ENCODE data around the gene CDC25A.
"Not testable (repeated sequence)": the region's sequence is repeated elsewhere in the genome, so short reads cannot be mapped to it uniquely, and the experiment has no call there.

Gene CDC25A

DNA sequence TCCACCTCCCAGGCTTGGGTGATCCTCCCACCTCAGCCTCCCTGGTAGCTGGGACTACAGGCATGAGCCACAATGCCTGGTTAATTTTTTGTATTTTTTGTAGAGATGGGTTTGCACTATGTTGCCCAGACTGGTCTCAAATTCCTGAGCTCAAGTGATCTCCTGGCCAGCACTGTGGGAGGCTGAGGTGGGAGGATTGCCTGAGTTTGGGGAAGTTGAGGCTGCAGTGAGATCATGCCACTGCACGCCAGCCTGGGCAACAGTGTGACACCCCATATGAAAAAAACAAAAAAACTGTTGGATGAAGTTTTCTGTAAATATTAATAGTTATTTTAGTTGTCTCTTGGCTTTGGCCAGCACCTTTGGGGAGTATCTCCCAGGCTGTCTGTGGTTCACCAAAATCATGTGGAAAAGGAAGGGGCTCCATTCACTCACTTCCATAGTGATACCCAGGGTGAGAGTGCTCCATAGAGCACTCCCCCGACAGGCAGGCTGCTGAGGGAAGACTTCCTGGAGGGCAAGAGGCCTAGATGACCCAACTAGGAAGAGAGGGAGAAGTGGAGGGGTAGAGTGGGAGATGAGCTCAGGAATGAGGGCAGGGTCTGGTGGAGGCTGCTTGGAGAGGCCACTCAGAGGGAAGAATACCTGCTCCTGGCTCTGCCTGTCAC, 47.1 kb downstream of the CDC25A start:
- no peak for DNase-seq (ENCODE audit: low spot score)

DNA sequence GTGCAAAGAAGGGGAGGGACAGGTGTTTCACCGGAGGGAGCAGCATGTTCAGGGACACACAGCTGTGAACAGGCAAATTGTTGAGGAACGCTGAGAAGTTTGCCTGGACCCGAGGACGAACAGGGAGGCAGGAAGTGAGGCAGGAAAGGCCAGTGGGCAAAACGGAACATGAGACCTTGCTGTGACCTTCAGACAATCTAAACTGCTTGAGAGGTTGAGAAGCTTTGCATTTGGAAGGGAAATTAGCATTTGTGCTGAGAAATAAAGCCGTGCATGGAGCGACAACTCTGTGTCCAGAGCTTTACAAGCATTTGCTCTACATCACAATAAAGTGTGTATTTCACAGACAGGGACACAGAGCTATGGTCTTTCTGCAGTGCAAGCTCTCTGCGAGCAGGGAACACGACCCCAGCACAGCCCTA, 47.9 kb downstream of the CDC25A start:
- DNase-seq (ENCODE audit: low spot score) = no peak

DNA sequence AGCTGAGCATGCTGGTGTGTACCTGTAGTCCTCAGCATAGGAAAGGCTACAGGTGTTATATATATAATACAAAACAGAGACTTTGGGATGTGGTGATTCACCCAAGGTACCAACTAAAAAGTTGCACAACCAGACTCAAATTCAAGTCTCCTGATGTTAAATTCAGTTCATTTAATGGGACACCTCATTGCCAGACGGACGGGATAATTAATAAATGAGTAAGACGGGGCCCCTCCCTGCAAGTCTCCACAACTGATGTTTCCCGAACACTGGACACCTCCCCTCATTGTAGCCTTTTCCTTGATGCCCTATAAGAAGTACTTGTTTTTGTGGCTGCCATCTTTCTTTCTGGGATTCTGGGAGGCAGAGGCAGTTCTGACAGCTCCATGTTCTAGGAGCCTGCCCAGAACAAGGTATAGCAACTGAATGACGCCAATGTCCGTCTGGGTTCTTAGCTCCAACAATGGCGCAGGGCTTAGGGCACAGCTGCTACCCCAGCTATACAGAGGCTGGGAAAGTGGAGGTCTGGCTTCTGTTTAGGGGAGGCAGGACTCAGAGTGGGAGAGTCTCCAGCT, 50.7 kb downstream of the CDC25A start:
- DNase-seq (ENCODE audit: low spot score) = no peak

DNA sequence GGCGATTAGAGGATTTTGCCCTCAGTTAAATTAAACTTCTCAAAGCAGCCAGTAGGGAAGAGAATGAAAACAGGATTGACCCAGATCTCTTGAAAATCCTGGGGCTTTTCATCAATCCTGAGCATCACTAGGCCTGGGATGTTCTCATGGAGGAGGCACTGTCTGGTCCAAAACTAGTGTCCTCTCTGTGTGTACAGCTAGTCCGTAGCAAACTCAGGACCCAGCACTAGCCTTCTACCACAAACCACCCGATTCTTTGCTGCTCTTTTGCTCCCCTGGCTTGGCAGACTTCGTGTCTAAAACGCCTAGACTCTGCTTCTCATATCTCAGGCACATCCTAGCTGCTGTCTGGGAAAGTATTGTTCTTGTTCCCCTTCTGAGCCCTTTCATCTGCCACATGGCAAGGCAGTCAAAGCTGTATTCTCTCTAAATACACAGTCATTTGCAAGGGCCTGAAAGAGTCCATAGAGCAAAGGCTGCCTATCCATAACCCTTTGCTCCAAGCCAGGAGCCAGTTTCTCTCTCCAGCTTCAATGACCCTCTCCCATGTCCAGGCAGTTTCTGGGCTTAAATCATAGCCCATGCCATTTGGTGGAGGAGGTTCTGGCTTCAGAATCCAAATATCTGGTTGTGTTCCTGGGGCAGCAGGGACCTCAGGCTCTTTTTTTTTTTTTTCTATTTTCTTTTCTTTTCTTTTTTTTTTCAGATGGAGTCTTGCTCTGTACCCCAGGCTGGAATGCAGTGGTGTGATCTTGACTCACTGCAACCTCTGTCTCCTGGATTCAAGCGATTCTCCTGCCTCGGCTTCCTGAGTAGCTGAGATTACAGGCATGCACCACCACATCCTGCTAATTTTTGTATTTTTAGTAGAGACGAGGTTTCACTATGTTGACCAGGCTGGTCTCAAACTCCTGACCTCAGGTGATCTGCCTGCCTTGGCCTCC, 52.4 kb downstream of the CDC25A start:
- DNase-seq (ENCODE audit: low spot score) = no peak

DNA sequence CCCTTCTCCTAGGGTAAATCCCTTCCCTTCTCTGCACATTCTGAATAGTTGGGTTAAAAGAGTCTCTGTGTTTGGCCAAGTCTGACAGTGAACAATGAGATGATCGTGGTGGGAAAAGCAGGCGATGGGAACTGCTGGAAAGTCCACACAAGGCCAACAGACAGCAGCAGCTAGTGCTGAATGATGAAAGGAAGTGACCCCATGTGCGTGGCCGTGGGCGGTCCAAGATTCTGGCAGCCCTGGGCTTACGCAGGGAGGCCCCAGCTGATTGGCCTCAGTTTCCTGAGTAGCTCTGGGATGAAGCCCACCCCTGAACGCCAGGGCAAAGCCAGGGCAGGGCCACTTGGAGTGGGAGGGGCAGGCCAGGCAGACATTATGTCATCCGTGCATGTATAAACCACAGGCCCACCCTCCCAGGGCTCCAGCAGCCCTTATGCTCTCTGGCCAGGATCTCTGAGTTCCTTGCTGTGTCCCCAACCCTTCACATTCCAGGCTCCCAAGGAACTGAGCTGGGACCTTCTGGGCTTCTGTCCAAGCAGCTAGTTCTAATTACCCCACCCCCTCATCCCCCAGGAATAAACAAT, 57.8 kb downstream of the CDC25A start:
- no peak for DNase-seq (ENCODE audit: low spot score)

DNA sequence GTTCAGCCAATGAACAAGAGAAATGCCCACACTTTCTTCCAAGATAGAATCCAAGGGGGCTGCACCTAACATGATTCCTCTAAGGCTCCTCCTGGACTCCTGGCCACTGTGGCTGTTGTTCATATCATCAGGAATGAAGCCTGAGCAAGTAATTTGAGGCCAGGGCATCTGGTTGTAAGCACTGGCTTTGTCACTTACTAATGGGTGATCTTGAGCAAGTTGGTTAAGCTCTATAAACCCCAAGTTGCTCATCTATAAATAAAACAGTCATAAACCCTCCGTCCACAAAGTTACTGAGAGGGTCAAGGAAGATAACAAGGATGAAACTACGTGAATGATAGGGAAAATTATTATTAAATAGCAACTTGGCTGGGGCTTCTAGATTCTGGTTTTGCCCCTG, 58.3 kb downstream of the CDC25A start:
- DNase-seq (ENCODE audit: low spot score) = no peak

DNA sequence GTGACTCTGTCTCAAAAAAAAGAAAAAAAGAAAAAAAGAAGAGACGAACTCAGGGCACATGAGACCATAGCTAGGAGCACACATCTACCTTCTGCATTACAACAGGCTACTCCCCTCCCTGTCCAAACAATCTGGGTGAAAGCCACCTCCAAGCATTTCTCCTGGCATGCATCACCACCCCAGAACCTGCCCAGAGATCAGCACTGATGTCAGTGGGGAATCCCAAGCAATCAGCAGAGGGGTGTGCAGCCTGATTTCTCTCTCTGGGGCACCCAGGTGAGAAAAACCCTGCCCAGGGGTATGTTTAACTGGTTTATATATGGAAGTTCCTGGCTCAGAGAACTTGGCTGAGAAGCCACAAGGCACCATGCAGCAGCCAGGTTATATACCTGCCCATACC, 59.4 kb downstream of the CDC25A start:
- DNase-seq (ENCODE audit: low spot score) = no peak

DNA sequence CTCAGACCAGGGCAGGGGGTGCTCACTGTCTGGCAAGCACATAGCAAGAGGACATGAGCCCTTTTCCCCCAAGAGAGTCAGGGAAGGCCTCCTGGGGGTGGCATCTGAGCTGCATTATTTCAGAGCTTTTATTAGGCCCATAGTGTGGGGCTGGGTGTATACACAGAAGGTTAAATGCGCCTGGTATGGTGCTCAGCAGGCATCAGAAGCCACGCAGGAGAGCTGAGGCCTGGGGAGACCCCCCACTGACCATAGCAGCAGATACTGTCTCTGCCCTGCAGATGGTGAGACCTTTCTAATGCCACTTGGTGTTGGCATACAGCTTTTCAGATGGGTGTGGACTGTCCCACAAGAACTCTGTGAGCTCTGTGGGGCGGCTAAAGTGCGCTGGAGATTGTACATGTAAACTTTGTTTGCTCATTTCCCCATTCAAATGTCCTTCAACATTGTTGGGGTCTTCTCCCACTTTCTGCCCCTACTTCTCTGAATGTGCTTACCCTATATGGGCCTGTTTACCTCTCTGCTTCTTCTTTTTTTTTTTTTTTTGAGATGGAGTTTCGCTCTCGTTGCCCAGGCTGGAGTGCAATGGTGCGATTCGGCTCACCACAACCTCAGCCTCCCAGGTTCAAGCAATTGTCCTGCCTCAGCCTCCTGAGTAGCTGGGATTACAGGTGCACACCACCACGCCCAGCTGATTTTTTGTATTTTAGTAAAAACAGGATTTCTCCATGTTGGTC, 62.2 kb downstream of the CDC25A start:
- DNase-seq (ENCODE audit: low spot score) = no peak

DNA sequence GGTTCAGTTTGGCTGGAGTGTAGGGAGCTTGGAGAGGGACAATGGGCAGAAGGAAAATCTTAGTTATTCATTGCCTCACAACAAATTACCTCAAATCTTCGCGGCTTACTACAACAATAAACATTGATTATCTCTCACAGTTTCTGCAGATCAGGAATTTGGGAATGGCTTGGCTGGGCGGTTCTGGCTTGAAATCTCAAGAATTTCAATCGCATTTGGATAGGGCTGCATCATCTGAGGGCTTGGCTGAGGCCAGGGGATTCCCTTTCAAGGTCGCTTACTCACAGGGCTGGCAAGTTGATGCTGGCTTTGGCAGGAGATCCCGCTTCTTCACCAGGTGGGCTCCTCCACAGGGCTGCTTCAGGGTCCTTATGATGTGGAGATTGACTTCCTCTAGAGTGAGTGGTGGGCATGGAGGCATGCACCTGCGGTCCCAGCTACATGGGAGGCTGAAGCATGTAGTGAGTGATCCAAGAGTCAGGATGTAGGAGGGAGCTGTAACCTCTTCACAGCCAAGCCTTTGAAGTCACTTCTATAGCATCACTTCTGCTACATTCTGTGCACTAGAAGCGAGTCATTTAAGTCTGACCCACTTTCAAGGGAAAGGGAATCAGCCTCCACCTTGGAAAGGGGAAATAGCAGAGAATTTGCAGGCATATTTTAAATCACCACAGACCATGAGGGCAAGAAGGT, 63.1 kb downstream of the CDC25A start:
- DNase-seq (ENCODE audit: low spot score) = no peak

DNA sequence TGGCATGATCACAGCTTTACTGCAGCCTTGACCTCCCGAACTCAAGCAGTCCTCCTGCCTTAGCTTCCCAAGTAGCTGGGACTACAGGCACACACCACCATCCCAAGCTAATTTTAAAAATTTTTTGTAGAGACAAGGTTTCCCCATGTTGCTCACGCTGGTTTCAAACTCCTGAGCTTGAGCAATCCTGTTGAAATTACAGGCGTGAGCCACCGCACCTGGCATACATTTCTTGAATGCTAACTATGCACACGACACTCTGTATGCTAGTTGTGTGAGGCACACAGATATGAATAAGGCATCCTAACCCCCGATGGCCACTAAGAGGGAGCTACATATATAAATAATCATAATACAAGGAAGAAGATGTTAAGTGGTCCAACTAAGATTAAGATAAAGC, 64.9 kb downstream of the CDC25A start:
- DNase-seq (ENCODE audit: low spot score) = no peak

DNA sequence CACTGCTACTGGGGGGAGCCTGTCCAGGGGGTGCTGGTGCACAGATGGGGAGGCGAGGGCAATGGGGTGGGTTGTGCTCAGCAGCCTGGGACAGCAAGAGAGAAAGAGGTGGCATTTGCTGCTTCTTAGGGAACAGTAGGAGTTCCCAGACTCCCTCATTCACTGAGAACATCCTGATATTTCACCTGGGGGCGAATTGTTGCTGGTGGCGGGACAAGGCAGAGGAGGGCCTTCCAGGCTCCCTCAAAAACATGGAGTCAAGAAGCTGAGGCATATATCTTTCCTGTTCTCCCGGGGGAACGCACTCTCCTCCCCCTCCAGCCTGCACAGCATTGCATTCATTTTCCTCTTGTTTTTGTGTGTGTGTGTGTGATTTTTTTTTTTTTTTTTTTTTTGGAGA, 65.7 kb downstream of the CDC25A start:
- no peak for DNase-seq (ENCODE audit: low spot score)

DNA sequence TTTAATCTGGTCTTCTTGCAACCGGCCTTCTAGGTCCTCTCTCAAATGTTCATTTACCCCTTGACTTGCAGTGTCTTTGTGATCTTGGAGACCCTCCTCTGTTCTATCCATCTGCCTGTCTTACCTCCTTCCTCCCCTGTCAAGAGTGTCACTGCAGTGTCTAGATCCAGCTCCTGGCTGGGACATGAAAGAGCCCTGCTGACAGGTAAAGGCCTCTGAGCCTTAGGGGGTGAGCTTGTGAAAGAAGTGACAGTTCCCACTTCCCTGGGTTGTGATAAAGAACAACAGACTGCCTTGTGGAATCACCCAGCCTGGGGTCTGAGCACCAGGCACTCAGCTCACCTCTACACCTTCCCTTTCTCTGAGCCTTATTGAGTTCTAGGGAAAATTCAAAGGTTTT, 68.0 kb downstream of the CDC25A start:
- no peak for DNase-seq (ENCODE audit: low spot score)

DNA sequence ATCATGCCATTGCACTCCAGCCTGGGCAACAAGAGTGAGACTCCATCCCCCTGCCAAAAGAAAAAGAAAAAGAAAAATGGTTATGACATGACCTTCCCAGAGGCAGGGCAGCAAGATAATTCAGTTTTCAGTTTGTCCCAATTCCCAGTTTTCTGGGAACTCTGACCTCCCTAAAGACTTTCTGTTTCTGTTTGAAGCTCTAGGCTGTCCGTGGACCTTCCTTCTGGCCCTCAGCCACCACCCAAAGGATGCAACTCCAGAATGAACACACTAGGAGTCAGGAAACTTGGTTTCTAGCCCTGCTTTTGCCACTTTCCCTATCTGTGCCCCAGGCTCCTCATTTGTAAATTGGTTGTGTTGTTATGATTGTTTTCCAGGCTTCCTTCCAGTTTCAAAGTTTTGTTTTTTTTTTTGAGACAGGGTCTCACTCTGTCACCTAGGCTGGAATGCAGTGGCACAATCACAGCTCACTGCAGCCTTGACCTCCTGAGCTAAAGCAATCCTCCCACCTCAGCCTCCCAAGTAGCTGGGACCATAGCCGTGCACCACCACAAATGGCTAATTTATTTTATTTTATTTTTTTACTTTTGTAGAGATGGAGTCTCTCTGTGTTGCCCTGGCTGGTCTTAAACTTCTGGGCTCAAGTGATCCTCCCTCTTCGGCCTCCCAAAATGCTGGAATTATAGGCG, 68.6 kb downstream of the CDC25A start:
- DNase-seq (ENCODE audit: low spot score) = no peak

DNA sequence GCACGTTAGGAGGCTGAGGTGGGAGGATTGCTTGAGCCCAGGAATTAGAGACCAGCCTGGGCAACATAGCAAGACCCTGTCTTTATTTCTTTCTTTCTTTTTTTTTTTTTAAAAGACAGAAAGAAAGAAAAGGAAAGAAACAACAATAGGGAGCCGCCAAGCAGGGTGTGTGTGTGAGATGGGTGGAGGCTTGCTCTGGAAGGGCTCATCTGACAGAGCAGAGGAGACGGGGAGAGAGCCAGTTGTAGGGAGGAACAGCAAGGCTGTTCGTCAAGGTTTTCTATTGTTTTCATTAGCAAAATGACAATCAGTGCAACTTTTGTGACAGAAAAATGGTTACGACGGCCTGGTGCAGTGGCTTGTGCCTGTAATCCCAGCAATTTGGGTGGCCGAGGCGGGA, 69.3 kb downstream of the CDC25A start:
- no peak for DNase-seq (ENCODE audit: low spot score)

DNA sequence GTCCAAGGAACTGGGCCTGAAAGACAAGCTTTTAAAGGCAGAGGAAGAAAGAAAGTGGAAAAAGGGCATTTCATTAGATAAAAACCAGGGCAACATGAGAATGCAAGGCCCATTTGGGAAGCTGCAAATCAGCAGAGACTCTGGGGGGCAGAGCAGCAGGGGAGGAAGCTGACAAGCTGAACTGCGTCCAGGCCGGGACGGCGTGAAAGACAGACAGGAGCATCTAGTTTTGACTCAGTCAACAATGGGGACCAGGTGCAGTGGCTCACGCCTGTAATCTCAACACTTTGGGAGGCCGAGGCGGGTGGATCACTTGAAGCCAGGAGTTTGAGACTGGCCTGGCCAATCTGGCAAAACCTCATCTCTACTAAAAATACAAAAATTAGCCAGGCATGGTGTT, 69.9 kb downstream of the CDC25A start:
- DNase-seq (ENCODE audit: low spot score) = no peak

DNA sequence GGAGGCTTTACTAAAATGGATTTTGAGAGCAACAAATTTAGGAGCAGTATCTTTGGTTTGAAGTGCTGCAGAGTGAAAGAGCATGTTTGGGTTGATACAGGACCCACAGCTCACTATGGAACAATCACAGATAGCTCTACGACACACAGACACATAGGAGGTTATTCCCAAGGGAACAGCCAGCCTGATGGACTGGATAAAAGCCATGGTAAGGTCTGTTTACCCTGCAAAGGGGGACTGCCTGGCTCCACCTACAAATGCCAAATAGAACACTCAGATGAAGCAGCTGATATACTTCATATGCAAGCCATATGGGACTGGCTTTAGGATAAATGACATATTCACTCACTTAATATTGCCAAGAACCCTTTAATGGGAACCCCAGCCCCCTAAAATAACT, 75.4 kb downstream of the CDC25A start:
- DNase-seq (ENCODE audit: low spot score) = no peak

DNA sequence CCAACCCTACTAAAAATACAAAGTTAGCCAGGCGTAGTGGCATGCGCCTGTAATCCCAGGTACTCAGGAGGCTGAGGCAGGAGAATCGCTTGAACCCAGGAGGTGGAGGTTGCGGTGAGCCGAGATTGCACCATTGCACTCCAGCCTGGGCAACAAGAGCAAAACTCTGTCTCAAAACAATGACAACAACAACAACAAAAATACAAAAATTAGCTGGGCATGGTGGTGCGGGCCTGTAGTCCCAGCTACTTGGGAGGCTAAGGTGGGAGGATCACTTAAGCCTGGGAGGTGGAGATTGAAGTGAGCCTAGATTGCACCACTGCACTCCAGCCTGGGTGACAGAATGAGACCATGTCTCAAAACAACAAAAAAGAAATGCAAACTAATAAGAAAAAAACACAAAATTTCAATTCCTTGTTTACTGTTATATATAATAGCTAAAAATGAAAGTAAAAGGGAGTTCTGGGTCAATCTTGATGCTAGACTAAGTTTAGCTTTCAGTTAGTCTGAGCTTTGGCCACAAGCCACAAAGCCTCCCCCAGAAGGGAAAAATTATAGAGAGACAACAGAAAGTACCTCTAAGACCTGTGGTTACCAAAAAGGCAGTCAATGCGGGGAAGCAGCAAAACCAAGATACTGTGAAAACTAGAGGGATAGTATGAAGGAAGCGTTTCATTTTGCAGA, 76.0 kb downstream of the CDC25A start:
- not testable (repeated sequence) for DNase-seq (ENCODE audit: low spot score)

DNA sequence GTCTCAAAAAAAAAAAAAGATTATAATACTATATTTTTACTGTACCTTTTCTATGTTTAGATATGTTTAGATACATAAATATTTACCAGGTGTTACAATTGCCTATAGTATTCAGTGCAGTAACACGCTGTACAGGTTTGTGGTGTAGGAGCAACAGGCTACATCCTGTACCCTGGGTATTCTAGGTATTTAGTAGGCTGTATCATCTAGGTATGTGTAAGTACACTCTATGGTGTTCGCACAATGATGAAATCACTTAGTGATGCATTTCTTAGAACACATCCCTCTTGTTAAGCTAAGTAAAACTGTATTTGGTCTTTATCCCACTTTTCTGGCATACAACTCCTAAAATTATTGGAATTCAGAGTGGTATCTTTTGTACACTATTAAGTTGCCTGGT, 77.8 kb downstream of the CDC25A start:
- no peak for DNase-seq (ENCODE audit: low spot score)

DNA sequence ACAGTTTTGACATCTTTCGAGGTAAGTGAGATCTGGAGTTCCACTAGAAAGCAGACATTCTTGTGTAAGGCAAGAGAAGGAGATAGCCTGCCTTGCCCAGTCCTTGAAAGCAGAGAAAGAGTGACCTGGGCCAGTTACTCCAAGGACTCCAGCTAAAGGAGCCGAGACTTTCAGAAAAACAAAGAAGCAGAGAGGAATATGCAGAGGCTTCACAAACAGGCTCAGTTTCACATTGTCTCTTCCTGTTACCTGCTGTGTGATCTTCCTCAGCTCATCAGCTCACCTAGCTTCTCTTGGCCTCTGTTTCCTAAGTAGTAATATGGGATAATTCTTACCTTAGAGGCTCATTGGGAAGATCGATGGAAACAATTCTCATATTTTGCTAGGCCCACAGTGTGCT, 81.0 kb downstream of the CDC25A start:
- no peak for DNase-seq (ENCODE audit: low spot score)

Data from LoVo (cell line).